SK-N-MC (cell line): Measurements from ENCODE around the gene SEMG2.

ENCODE experiments used
- EZH2 ChIP-seq: fragments of 200-600 bp; sonication (generic); IDR thresholded peaks from one replicate; pipeline ENCODE4 v1.6.1; 2017; ENCODE audit warnings: antibody characterized with exemption
- FOXP2 ChIP-seq: optimal IDR thresholded peaks from 2 replicates; pipeline ENCODE3; 2011; ENCODE audit warnings: mild to moderate bottlenecking, moderate library complexity; ENCODE audit not compliant: insufficient read depth; ENCODE audit errors: extremely low read length, control extremely low read depth
- POLR2AphosphoS5 ChIP-seq: IDR thresholded peaks from 2 replicates; pipeline ENCODE4 v1.6.1; 2012; ENCODE audit warnings: mild to moderate bottlenecking, low read depth, low read length, borderline replicate concordance

GRCh38 chr20:45223136-45223535, 2.0 kb downstream of the SEMG2 start:
- TF ChIP-seq POLR2AphosphoS5 (no peak), EZH2 (no peak), FOXP2 (no peak)
